NCI-H226 (cell line): ENCODE measurements around the gene PDCD2.
"Not testable (repeated sequence)": the region's sequence is repeated elsewhere in the genome, so short reads cannot be mapped to it uniquely, and the experiment has no call there.

Experiments
- DNase-seq: peaks from one replicate; pipeline ENCODE4 v3.0.0-alpha.2; 2015

Gene PDCD2

DNA sequence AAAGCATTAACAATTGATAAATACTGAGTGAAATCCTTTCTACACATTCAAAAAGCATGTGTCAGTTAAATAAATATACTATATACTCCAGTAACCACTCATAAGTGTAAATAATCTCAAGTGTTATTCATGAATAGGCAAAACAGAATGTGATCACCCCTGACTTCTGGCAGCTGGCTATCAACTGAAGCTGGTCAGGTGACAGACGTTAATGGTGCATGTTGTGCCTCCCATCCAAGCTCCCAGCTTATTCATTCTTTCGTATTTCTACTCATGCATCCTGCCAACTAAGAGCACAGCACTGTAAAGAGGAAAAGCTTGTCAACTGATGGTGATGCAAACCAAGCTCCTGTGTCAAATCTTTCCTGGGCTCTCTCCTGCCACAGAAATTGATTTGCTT lies 39.0 kb downstream of the PDCD2 start:
- DNase-seq, result no peak

DNA sequence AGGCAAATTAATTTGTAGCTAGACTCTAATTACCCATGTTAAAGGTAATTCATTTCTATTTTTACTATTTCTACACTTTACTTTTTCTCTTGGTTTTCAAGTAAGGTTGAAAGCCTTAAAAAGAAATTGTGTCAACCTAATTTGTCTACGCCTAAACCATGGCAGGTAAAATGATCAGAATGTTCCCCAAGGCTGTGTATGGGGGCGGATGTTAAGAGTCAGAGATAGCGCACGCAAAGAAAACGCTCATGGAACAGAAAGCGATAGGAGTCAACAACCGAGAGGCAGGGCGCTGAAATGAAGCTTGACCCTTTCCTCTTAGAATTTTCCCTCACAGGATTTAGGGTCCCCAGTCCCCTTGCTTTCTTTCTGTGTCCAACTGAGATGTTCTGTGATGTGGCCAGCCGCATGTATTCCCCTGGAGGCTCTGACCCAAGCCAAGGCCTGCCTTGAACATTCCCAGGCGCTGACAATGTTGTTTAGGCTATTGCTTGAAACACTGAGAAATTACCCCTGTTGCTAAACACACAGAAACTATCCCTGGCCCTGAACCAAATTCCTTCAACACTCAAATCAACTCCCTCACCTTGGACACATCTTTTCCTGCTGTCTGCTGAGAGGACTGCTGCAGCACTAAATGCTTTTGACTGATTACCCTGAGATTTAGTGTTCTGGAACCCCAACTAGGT lies 42.3 kb downstream of the PDCD2 start:
- DNase-seq, result peak; percentile 77

DNA sequence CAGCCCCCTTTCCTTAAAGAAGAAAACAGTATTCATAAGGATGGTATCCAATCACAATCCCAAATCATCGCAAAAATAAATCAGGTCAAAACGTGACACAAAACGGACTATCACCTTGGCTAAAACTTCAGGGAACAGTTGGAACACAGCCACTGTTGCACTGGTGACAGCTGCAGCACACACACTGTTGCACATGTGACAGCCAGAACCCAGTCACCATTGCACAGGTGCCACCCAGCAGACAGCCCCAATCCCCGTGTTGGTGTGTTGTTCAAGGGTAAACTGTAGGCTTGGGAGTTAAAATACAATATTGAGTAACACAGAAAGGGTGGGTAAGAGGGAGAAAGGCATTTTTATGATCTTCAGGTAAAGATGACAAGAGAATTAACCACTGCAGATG lies 47.1 kb downstream of the PDCD2 start:
- DNase-seq, result no peak

DNA sequence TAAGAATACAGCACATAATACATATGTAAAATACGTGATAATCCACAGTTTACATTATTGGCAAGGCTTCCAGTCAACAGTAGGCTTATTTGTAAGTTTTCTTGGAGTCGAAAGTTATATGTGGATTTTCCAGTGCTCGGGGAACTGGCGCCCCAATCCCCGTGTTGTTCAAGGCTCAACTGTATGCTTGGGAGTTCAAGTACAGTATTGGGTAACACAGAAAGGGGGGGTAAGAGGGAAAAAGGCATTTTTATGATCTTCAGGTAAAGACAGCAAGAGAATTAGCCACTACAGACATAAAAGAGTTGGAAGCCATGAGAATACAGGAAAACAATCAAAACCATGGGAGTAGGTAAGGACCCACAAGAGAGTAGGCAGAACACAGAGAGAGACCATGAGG lies 47.8 kb downstream of the PDCD2 start:
- DNase-seq, result no peak

DNA sequence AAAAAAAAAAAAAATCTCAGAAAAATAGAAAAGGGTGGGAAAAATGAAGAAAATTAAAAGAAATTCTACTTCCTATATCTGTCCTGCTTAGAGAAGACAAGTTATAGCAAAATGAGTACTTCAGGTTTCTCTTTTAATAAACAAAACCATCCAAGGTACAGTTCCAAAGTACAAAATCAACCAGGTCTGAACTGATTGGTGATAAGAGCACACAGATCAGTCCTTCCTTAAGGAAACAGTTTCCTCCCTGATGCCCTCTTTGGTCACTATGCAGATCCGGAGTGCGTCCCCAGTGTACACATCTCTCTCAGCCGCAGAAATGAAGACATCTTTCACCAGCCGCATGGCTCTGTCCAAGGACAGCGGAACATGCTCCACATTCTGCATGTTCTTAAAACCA lies 49.4 kb downstream of the PDCD2 start:
- no peak for DNase-seq

DNA sequence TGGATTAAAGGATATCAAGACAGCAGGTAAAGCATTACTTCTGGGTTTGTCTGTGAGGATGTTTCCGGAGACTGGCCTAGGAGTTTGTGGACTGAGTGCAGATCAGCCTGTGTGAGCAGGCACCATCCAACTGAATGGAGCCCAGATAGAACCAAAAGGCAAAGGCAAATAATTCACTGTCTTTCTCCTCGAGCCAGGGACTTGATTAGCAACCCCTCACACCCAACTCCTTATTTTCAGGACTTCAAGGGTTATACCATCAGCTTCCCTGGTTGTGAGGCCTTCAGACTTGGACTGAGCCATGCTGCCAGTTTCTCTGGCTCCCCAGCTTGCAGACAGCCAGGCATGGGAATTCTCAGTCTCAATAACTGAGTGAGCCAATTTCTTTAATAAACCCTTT lies 50.6 kb downstream of the PDCD2 start:
- no peak for DNase-seq

DNA sequence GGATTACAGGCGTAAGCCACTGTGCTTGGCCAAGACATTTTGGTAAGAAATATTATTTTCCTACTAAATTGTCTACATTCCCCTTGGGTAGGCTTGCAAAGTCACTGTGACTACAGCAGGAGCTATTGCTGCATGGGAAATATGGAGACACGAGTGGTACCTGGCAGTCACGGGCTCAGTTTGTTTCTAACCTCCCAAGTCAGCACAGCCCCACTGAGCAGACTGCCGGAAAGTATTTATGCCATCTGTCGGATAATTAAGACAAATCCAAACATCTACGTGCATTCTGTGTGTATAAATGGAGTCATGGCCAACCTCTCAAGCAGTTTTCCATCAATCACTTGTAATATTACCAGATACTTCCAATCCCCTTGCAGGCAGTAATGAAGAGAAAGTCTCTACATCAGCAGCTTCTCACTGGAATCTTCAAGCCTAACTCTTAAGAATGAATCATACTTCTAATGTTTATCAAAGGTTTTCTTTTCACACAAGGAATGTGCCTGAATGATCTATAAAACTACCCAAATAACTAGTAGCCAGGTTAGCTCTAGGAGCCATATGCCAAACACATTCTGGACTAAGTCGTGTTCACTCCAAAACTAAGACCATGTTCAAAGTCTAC lies 51.5 kb downstream of the PDCD2 start:
- no peak for DNase-seq

DNA sequence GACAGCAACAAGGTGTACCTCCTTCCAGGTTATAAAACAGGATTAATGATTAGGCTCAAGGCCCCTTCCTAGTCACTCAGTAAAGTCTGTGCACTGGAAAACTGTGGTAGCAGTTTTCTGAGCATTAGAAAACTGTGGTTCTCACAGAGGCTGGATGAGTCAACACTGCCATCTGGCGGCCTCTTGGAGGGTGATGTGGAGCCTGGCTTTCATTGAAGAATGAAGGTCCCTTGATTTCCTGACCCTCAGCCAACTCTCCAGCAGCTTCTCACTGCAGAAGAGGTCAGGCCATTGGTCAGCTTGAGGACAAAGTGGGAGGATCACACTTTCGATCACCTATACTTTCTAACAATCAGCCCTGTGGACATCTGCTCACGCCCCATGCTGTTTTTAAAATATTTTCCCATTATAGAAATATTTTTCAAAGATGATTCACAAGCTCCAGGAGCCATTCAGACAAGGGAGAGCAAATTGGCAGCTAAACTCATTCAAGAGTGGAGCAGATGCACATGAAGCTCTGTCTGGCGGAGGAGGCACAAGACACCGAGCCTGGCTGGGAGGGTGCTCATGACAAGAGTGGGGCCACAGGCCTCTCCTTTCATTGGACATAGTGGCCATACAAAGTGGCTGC lies 54.5 kb downstream of the PDCD2 start:
- peak; percentile 22 for DNase-seq

DNA sequence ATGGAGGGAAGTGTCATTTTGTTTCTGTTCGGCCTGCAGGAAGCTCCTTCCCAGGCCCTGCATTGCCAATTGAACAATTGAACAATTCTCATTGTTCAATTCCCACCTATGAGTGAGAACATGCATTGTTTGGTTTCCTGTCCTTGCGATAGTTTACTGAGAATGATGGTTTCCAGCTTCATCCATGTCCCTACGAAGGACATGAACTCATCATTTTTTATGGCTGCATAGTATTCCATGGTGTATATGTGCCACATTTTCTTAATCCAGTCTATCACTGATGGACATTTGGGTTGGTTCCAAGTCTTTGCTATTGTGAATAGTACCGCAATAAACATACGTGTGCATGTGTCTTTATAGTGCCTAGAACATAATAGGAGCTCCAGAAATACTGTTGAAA lies 56.4 kb downstream of the PDCD2 start:
- DNase-seq, result not testable (repeated sequence)

DNA sequence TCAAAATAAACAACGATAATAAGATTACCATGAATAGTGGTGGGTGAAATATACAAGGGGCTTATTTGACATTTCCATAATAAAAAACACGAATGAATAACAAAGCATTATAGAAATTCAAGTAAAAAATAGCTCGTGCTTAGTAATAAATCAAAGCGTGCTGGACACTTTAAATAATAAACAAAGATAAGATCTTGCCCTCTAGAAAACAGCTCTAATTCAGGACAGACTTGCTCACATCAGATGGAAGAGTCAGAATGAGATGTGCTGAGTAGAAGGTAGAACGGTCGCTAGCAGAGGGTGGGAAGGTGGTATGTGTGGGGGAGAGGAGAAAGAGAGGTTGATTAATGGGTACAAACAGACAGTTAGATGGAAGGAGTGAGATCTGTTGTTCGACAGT lies 58.6 kb downstream of the PDCD2 start:
- no peak for DNase-seq
